Superior temporal gyrus (tissue), 1 donor: ENCODE measurements around the gene HDAC7.

Source experiments
- DNase-seq: peaks from one replicate; pipeline ENCODE4 v3.0.0-alpha.2; 2016; ENCODE audit errors: extremely low spot score

The HDAC7 gene

GRCh38 chr12:47819896-47820630, at the start of gene HDAC7:
TSS of gene HDAC7 (minus strand) at chr12:47819903. CDS start at chr12:47819785, 118 bp downstream.
- DNase-seq, result peak; percentile 47

- DNase-seq, result no peak
Measured at GRCh38 chr12:47868552-47869031, 48.9 kb upstream of the HDAC7 start.

- no peak for DNase-seq
Measured at GRCh38 chr12:47868041-47868440, 48.3 kb upstream of the HDAC7 start.

- DNase-seq, result no peak
Measured at GRCh38 chr12:47867495-47867941, 47.8 kb upstream of the HDAC7 start.

- DNase-seq, result no peak
Measured at GRCh38 chr12:47864646-47865235, 45.0 kb upstream of the HDAC7 start.

- DNase-seq, result no peak
Measured at GRCh38 chr12:47863985-47864384, 44.3 kb upstream of the HDAC7 start.

- no peak for DNase-seq
Measured at GRCh38 chr12:47863467-47863866, 43.8 kb upstream of the HDAC7 start.

GRCh38 chr12:47862881-47863280, 43.2 kb upstream of the HDAC7 start:
- DNase-seq, result no peak

- no peak for DNase-seq
Measured at GRCh38 chr12:47862167-47862750, 42.6 kb upstream of the HDAC7 start.

GRCh38 chr12:47860873-47861272, 41.2 kb upstream of the HDAC7 start:
- no peak for DNase-seq

- no peak for DNase-seq
Measured at GRCh38 chr12:47860279-47860841, 40.7 kb upstream of the HDAC7 start.

- no peak for DNase-seq
Measured at GRCh38 chr12:47858511-47859266, 39.0 kb upstream of the HDAC7 start.

- no peak for DNase-seq
Measured at GRCh38 chr12:47856721-47857575, 37.2 kb upstream of the HDAC7 start.

GRCh38 chr12:47856094-47856493, 36.4 kb upstream of the HDAC7 start:
- no peak for DNase-seq

GRCh38 chr12:47855502-47855901, 35.8 kb upstream of the HDAC7 start:
- DNase-seq, result no peak

- no peak for DNase-seq
Measured at GRCh38 chr12:47854531-47854930, 34.8 kb upstream of the HDAC7 start.

GRCh38 chr12:47852096-47852571, 32.4 kb upstream of the HDAC7 start:
- DNase-seq, result no peak

- no peak for DNase-seq
Measured at GRCh38 chr12:47851303-47851952, 31.7 kb upstream of the HDAC7 start.

- no peak for DNase-seq
Measured at GRCh38 chr12:47850153-47851084, 30.7 kb upstream of the HDAC7 start.
